ENCODE measurements around the gene BBS5. TPM values are rescaled to one million over a fixed set of nuclear protein-coding genes. Genes with fewer than 3 reads are reported as not detected.
"Not testable (repeated sequence)": the region's sequence is repeated elsewhere in the genome, so short reads cannot be mapped to it uniquely, and the experiment has no call there.

Gene BBS5
- total RNA-seq, 1 experiment from 2014 or later, result 3.4 TPM

DNA sequence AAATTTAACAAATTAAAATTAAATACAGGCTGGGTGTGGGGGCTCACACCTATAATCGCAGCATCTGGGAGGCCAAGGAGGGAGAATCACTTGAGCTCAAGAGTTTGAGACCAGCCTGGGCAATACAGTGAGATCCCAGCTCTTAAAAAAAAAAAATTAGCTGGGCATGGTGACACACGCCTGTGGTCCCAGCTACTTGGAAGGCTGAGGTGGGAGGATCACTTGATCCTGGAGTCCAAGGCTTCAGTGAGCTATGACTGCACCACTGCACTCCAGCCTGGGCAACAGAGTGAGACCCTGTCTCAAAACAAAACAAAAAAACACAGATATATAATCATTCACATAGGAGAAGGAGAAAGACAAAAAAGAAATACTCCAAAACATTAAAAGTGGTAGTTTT lies 60.2 kb downstream of the BBS5 start:
- H3K27ac ChIP-seq; DNase-seq (ENCODE audit: low read depth in 1 of 2, low spot score in 2 of 2); H3K4me3 ChIP-seq; H3K9me3 ChIP-seq (replicated peaks); H3K27me3 ChIP-seq (replicated peaks); H3K4me1 ChIP-seq (replicated peaks): not testable (repeated sequence)
- peaks cover 13% of the 10 kb centered on the region for H3K36me3 ChIP-seq

DNA sequence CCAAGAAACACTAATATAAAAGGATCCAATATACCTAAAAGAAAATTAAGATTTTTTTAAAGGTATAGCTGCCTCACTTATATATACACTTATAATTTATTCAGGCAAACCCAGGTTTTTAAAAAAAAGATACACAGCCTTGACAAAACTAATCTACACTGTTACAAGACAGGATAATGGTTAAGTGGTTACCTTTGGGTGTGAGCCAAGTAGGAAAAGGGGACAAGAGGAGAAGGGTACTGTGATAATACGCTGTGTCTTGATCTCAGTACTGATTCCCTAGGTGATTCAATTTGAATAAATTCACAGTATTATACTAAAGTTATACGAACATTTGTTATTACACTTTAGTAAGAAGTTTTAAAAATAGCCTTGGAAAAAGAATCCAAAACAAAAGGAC lies 60.9 kb downstream of the BBS5 start:
- no peak overlapping the region for H3K27ac ChIP-seq
- no peaks in the 10 kb centered on the region for H3K9me3 ChIP-seq (replicated peaks)
- no peaks in the 10 kb centered on the region for H3K4me1 ChIP-seq (replicated peaks)
- no peaks in the 10 kb centered on the region for H3K27me3 ChIP-seq (replicated peaks)
- peaks cover 14% of the 10 kb centered on the region for H3K36me3 ChIP-seq
- H3K4me3 ChIP-seq, result no peak overlapping the region
- DNase-seq (ENCODE audit: low read depth in 1 of 2, low spot score in 2 of 2), result no peak

DNA sequence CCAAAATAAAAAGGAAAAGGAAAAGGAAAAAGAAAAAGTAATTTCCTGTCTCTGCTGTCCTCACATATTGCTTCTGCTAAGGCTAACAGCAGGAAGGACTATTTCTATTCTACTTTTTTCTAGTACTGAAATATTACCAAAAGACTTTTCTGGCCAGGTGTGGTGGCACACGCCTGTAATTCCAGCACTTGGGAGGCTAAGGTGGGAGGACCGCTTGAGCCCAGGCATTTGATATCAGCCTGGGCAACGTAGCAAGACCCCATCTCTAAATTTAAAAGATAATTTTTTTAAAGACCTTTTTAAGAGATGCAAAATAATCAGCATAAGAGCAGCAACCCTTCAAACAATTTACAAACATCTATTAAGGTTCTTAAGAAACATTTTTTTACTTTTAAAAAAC lies 63.1 kb downstream of the BBS5 start:
- Histone ChIP-seq H3K27ac (no peak overlapping the region), H3K9me3 (replicated peaks) (no peaks in the 10 kb centered on the region), H3K36me3 (peaks cover 23% of the 10 kb centered on the region), H3K4me3 (no peak overlapping the region), H3K27me3 (replicated peaks) (no peaks in the 10 kb centered on the region), H3K4me1 (replicated peaks) (no peaks in the 10 kb centered on the region)
- DNase-seq (ENCODE audit: low read depth in 1 of 2, low spot score in 2 of 2), result no peak

DNA sequence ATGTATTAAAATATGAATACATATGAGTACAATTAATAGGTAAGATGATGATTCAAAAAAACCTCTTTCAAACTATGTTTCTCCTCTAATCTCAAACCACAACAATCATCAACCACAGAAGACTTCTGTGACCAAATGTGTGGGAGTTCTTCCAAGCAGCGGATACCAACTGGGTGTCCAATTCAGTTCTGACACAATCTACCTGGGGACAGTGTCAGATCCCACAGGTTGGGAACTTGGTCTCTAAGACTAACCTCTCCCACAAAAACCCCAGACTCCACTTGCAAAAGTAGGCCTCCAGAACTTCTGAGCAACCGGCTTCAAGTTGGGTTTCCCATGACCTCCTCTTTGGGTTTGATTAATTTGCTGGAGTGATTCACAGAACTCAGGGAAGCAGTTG lies 67.5 kb downstream of the BBS5 start:
- H3K4me1 ChIP-seq (replicated peaks), result no peaks in the 10 kb centered on the region
- peaks cover 36% of the 10 kb centered on the region for H3K36me3 ChIP-seq
- H3K27ac ChIP-seq, result no peak overlapping the region
- no peaks in the 10 kb centered on the region for H3K9me3 ChIP-seq (replicated peaks)
- no peaks in the 10 kb centered on the region for H3K27me3 ChIP-seq (replicated peaks)
- no peak overlapping the region for H3K4me3 ChIP-seq
- no peak for DNase-seq (ENCODE audit: low read depth in 1 of 2, low spot score in 2 of 2)

Other genes with a start within 250 kb of the BBS5 start
- 0.11 and 0.13 TPM in 2 replicates for gene LRP2, start 117.0 kb upstream of the BBS5 start, total RNA-seq (2014; rRNA removed; shearing (Covaris generic))
- 0.24 TPM in 1 of 2 replicates, not detected in the other for gene KLHL41, start 30.2 kb downstream of the BBS5 start, total RNA-seq (2014; rRNA removed; shearing (Covaris generic))
- gene FASTKD1, start 94.4 kb downstream of the BBS5 start, total RNA-seq (2014; rRNA removed; shearing (Covaris generic)), result 25.2 and 30.4 TPM in 2 replicates
- 32.7 and 33.4 TPM in 2 replicates for gene PPIG, start 104.9 kb downstream of the BBS5 start, total RNA-seq (2014; rRNA removed; shearing (Covaris generic))
- not detected in 2 replicates for gene CFAP210, start 214.9 kb downstream of the BBS5 start, total RNA-seq (2014; rRNA removed; shearing (Covaris generic))
- gene PHOSPHO2, start 215.0 kb downstream of the BBS5 start, total RNA-seq (2014; rRNA removed; shearing (Covaris generic)), result 1.9 TPM in 2 replicates

Data from SJSA1 (cell line).